Measurements from ENCODE around the gene MGAT5.

- TF ChIP-seq CTCF (IDR thresholded peaks at IDR 0.05; ENCODE audit: low read depth, low read length): no peak
- TF ChIP-seq EZH2phosphoT487 (IDR thresholded peaks at IDR 0.05; ENCODE audit: low read depth): no peak
Measured at GRCh38 chr2:134453476-134453875, 199.6 kb downstream of the MGAT5 start.

All from OCI-LY3 (cell line).